Measurements from ENCODE around the gene SYT7.

DNA sequence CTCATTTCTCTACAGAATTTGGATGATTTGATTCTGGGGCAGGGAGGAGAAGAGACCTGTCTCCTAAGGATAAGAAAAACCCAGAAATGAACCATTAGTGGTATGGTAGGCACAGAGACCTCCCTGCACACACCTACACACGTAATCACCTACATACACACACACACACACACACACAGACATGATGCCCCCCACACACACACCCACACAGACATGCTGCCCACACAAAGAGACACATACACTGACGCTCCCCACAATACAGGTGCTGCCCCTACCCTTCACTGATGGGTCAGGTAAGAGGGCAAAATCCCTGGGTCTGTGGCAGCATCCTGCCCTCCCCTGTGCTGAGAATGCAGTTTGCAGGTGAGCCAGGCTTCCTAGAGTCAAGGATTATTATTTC, 1.1 kb upstream of the SYT7 start:
- TF ChIP-seq POLR2AphosphoS5 (IDR thresholded peaks at IDR 0.05; ENCODE audit: low read depth, low read length): no peak
- no peak for TF ChIP-seq CTCF (IDR thresholded peaks at IDR 0.05)
- TF ChIP-seq, protein P1, sequence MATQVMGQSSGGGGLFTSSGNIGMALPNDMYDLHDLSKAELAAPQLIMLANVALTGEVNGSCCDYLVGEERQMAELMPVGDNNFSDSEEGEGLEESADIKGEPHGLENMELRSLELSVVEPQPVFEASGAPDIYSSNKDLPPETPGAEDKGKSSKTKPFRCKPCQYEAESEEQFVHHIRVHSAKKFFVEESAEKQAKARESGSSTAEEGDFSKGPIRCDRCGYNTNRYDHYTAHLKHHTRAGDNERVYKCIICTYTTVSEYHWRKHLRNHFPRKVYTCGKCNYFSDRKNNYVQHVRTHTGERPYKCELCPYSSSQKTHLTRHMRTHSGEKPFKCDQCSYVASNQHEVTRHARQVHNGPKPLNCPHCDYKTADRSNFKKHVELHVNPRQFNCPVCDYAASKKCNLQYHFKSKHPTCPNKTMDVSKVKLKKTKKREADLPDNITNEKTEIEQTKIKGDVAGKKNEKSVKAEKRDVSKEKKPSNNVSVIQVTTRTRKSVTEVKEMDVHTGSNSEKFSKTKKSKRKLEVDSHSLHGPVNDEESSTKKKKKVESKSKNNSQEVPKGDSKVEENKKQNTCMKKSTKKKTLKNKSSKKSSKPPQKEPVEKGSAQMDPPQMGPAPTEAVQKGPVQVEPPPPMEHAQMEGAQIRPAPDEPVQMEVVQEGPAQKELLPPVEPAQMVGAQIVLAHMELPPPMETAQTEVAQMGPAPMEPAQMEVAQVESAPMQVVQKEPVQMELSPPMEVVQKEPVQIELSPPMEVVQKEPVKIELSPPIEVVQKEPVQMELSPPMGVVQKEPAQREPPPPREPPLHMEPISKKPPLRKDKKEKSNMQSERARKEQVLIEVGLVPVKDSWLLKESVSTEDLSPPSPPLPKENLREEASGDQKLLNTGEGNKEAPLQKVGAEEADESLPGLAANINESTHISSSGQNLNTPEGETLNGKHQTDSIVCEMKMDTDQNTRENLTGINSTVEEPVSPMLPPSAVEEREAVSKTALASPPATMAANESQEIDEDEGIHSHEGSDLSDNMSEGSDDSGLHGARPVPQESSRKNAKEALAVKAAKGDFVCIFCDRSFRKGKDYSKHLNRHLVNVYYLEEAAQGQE (IDR thresholded peaks at IDR 0.05; ENCODE audit: insufficient read depth in 1 of 2, low read depth in 2 of 2, low read length in 1 of 2): no peak
- no peak for TF ChIP-seq SIN3A (IDR thresholded peaks at IDR 0.05; ENCODE audit: borderline replicate concordance, insufficient read depth, low read depth, low read length)
